ENCODE measurements around the gene GRAP.
"Not testable (repeated sequence)": the region's sequence is repeated elsewhere in the genome, so short reads cannot be mapped to it uniquely, and the experiment has no call there.

Gene GRAP

GRCh38 chr17:19041871-19042270 is 4.9 kb downstream of the GRAP start:
- FAIRE-seq, result not testable (repeated sequence)

GRCh38 chr17:19040350-19040749 is 6.4 kb downstream of the GRAP start:
- FAIRE-seq, result not testable (repeated sequence)

GRCh38 chr17:19038730-19039129 is 8.0 kb downstream of the GRAP start:
- FAIRE-seq, result not testable (repeated sequence)

- not testable (repeated sequence) for FAIRE-seq
Measured at GRCh38 chr17:19038007-19038406, 8.8 kb downstream of the GRAP start.

GRCh38 chr17:19037547-19037946 is 9.2 kb downstream of the GRAP start:
- not testable (repeated sequence) for FAIRE-seq

- FAIRE-seq, result not testable (repeated sequence)
Measured at GRCh38 chr17:19036186-19036585, 10.6 kb downstream of the GRAP start.

GRCh38 chr17:19032377-19032988 is 14.3 kb downstream of the GRAP start:
- FAIRE-seq, result peak; percentile 85

- peak; percentile 17 for FAIRE-seq
Measured at GRCh38 chr17:19031729-19032128, 15.0 kb downstream of the GRAP start.

- FAIRE-seq, result not testable (repeated sequence)
Measured at GRCh38 chr17:19030771-19031449, 15.8 kb downstream of the GRAP start.

GRCh38 chr17:19029740-19030139 is 17.0 kb downstream of the GRAP start:
- FAIRE-seq, result not testable (repeated sequence)

GRCh38 chr17:19028671-19029070 is 18.1 kb downstream of the GRAP start:
- not testable (repeated sequence) for FAIRE-seq

GRCh38 chr17:19024101-19025078 is 22.4 kb downstream of the GRAP start:
- no peak for FAIRE-seq

GRCh38 chr17:19023209-19023999 is 23.4 kb downstream of the GRAP start:
- FAIRE-seq, result no peak

- no peak for FAIRE-seq
Measured at GRCh38 chr17:19022747-19023146, 24.0 kb downstream of the GRAP start.

- no peak for FAIRE-seq
Measured at GRCh38 chr17:19022128-19022527, 24.6 kb downstream of the GRAP start.

GRCh38 chr17:19021622-19022083 is 25.1 kb downstream of the GRAP start:
- no peak for FAIRE-seq

- FAIRE-seq, result not testable (repeated sequence)
Measured at GRCh38 chr17:19021011-19021621, 25.6 kb downstream of the GRAP start.

GRCh38 chr17:19020016-19020415 is 26.7 kb downstream of the GRAP start:
- FAIRE-seq, result no peak

GRCh38 chr17:19019041-19019941 is 27.5 kb downstream of the GRAP start:
- no peak for FAIRE-seq

GRCh38 chr17:19018600-19018950 is 28.2 kb downstream of the GRAP start:
- no peak for FAIRE-seq

Measured in G401.6 (cell line).